GM21717 (cell line): ENCODE data around the gene EPB41.

Experiments
- ATAC-seq: cut with Tn5 transposase; IDR thresholded peaks from one replicate; pipeline ENCODE4 v1.9.1; 2021; ENCODE audit warnings: mild to moderate bottlenecking, moderate library complexity; ENCODE audit not compliant: unreplicated experiment

The EPB41 gene

GRCh38 chr1:28973596-28974421 lies 59.4 kb downstream of the EPB41 start:
- no peak for ATAC-seq

GRCh38 chr1:28974432-28974831 lies 60.1 kb downstream of the EPB41 start:
- ATAC-seq, result no peak

- ATAC-seq, result no peak
Measured at GRCh38 chr1:28976248-28976647, 61.9 kb downstream of the EPB41 start.

GRCh38 chr1:28981210-28981609 lies 66.8 kb downstream of the EPB41 start:
- no peak for ATAC-seq

GRCh38 chr1:28982198-28982597 lies 67.8 kb downstream of the EPB41 start:
- ATAC-seq, result no peak

- no peak for ATAC-seq
Measured at GRCh38 chr1:28983091-28983490, 68.7 kb downstream of the EPB41 start.

GRCh38 chr1:28983509-28984310 lies 69.3 kb downstream of the EPB41 start:
- ATAC-seq, result no peak

GRCh38 chr1:28984311-28984684 lies 69.9 kb downstream of the EPB41 start:
- ATAC-seq, result no peak

- ATAC-seq, result no peak
Measured at GRCh38 chr1:28985427-28985826, 71.1 kb downstream of the EPB41 start.

GRCh38 chr1:28986306-28986910 lies 72.0 kb downstream of the EPB41 start:
- no peak for ATAC-seq

- no peak for ATAC-seq
Measured at GRCh38 chr1:29002792-29003191, 88.4 kb downstream of the EPB41 start.

GRCh38 chr1:29004288-29004687 lies 89.9 kb downstream of the EPB41 start:
- no peak for ATAC-seq

GRCh38 chr1:29004798-29005197 lies 90.4 kb downstream of the EPB41 start:
- no peak for ATAC-seq

- ATAC-seq, result no peak
Measured at GRCh38 chr1:29011775-29012174, 97.4 kb downstream of the EPB41 start.

- no peak for ATAC-seq
Measured at GRCh38 chr1:29017235-29017634, 102.9 kb downstream of the EPB41 start.

- no peak for ATAC-seq
Measured at GRCh38 chr1:29017975-29018712, 103.8 kb downstream of the EPB41 start.

GRCh38 chr1:29022620-29023019 lies 108.3 kb downstream of the EPB41 start:
- ATAC-seq, result no peak

GRCh38 chr1:29029667-29030066 lies 115.3 kb downstream of the EPB41 start:
- ATAC-seq, result no peak

GRCh38 chr1:29032841-29033240 lies 118.5 kb downstream of the EPB41 start:
- ATAC-seq, result no peak

- ATAC-seq, result no peak
Measured at GRCh38 chr1:29033829-29034466, 119.6 kb downstream of the EPB41 start.
